Parathyroid adenoma (tissue), 2 donors: ENCODE data around the gene LRP1B.

Experiments used
- H2AFZ ChIP-seq: fragments of 300-600 bp; sonication (generic); one replicate; pipeline ENCODE4 v1.7.0; 2017; ENCODE audit warnings: antibody characterized with exemption, mild to moderate bottlenecking
- H3K27ac ChIP-seq: fragments of 300-600 bp; sonication (generic); one replicate; pipeline ENCODE4 v1.7.0; 2017
- H3K27me3 ChIP-seq: fragments of 300-600 bp; sonication (generic); one replicate; pipeline ENCODE4 v1.7.0; 2017; ENCODE audit warnings: low read length; ENCODE audit not compliant: control insufficient read depth, insufficient read depth
- H3K36me3 ChIP-seq: fragments of 300-600 bp; sonication (generic); one replicate; pipeline ENCODE4 v1.7.0; 2017; ENCODE audit warnings: low read length; ENCODE audit not compliant: control insufficient read depth, insufficient read depth
- H3K4me1 ChIP-seq: fragments of 300-600 bp; sonication (generic); one replicate; pipeline ENCODE4 v1.7.0; 2017; ENCODE audit warnings: control low read depth
- H3K4me2 ChIP-seq: fragments of 300-600 bp; sonication (generic); one replicate; pipeline ENCODE4 v1.7.0; 2017; ENCODE audit warnings: low read length
- H3K4me3 ChIP-seq: fragments of 300-600 bp; sonication (generic); one replicate; pipeline ENCODE4 v1.7.0; 2017; ENCODE audit warnings: low read depth, low read length
- H3K79me2 ChIP-seq: fragments of 300-600 bp; sonication (generic); one replicate; pipeline ENCODE4 v1.7.0; 2017; ENCODE audit warnings: control low read depth
- H3K9ac ChIP-seq: fragments of 300-600 bp; sonication (generic); one replicate; pipeline ENCODE4 v1.7.0; 2017; ENCODE audit warnings: mild to moderate bottlenecking
- H3K9me3 ChIP-seq: fragments of 300-600 bp; sonication (generic); one replicate; pipeline ENCODE4 v1.7.0; 2017; ENCODE audit warnings: low read length; ENCODE audit not compliant: control insufficient read depth
- CTCF ChIP-seq: fragments of 300-600 bp; sonication (generic); IDR thresholded peaks from one replicate; pipeline ENCODE4 v1.7.0; 2017; ENCODE audit warnings: antibody characterized with exemption, mild to moderate bottlenecking
- donor health status: primary hyperparathyroidism.

Gene LRP1B

GRCh38 chr2:140509765-140510164, 1621.1 kb downstream of the LRP1B start:
- Histone ChIP-seq H2AFZ (no peak overlapping the region), H3K9ac (no peak overlapping the region), H3K79me2 (no peaks in the 10 kb centered on the region), H3K4me2 (no peak overlapping the region), H3K27ac (no peak overlapping the region), H3K4me3 (no peak overlapping the region), H3K4me1 (no peaks in the 10 kb centered on the region), H3K27me3 (no peaks in the 10 kb centered on the region), H3K36me3 (no peaks in the 10 kb centered on the region), H3K9me3 (no peaks in the 10 kb centered on the region)
- TF ChIP-seq CTCF = no peak

- Histone ChIP-seq H3K36me3 (no peaks in the 10 kb centered on the region), H3K9me3 (no peaks in the 10 kb centered on the region), H3K4me3 (no peak overlapping the region), H3K27ac (no peak overlapping the region), H3K27me3 (no peaks in the 10 kb centered on the region), H2AFZ (no peak overlapping the region), H3K4me1 (no peaks in the 10 kb centered on the region), H3K9ac (no peak overlapping the region), H3K79me2 (no peaks in the 10 kb centered on the region), H3K4me2 (no peak overlapping the region)
- TF ChIP-seq CTCF = no peak
Observed at GRCh38 chr2:140508756-140509155, 1622.1 kb downstream of the LRP1B start.

GRCh38 chr2:140506606-140507005, 1624.2 kb downstream of the LRP1B start:
- H3K4me3 ChIP-seq = no peak overlapping the region
- H2AFZ ChIP-seq = no peak overlapping the region
- no peak overlapping the region for H3K9ac ChIP-seq
- no peaks in the 10 kb centered on the region for H3K79me2 ChIP-seq
- no peaks in the 10 kb centered on the region for H3K27me3 ChIP-seq
- H3K4me2 ChIP-seq = no peak overlapping the region
- H3K9me3 ChIP-seq = no peaks in the 10 kb centered on the region
- H3K4me1 ChIP-seq = no peaks in the 10 kb centered on the region
- H3K27ac ChIP-seq = no peak overlapping the region
- H3K36me3 ChIP-seq = no peaks in the 10 kb centered on the region
- TF ChIP-seq CTCF = no peak

GRCh38 chr2:140504601-140505000, 1626.2 kb downstream of the LRP1B start:
- no peaks in the 10 kb centered on the region for H3K4me1 ChIP-seq
- TF ChIP-seq CTCF = no peak
- no peaks in the 10 kb centered on the region for H3K9me3 ChIP-seq
- H3K27me3 ChIP-seq = no peaks in the 10 kb centered on the region
- H3K9ac ChIP-seq = no peak overlapping the region
- H3K79me2 ChIP-seq = no peaks in the 10 kb centered on the region
- no peak overlapping the region for H3K27ac ChIP-seq
- H3K4me2 ChIP-seq = no peak overlapping the region
- no peaks in the 10 kb centered on the region for H3K36me3 ChIP-seq
- no peak overlapping the region for H3K4me3 ChIP-seq
- no peak overlapping the region for H2AFZ ChIP-seq

- H3K27ac ChIP-seq = no peak overlapping the region
- no peaks in the 10 kb centered on the region for H3K36me3 ChIP-seq
- no peak for TF ChIP-seq CTCF
- H3K79me2 ChIP-seq = no peaks in the 10 kb centered on the region
- no peak overlapping the region for H2AFZ ChIP-seq
- H3K9me3 ChIP-seq = no peaks in the 10 kb centered on the region
- no peak overlapping the region for H3K4me3 ChIP-seq
- H3K9ac ChIP-seq = no peak overlapping the region
- H3K4me1 ChIP-seq = no peaks in the 10 kb centered on the region
- H3K4me2 ChIP-seq = no peak overlapping the region
- no peaks in the 10 kb centered on the region for H3K27me3 ChIP-seq
Observed at GRCh38 chr2:140502951-140503630, 1627.7 kb downstream of the LRP1B start.
